HEK293 (cell line): Measurements from ENCODE around the gene UBAC2.

Experiments used
- GLIS1 ChIP-seq: fragments of 450-650 bp; formaldehyde crosslinking; IDR thresholded peaks from 2 replicates; pipeline ENCODE4 v1.5.1; 2016; ENCODE audit warnings: missing biosample characterization, missing genetic modification characterization
- GLIS2 ChIP-seq: fragments of 450-650 bp; formaldehyde crosslinking; IDR thresholded peaks from 2 replicates; pipeline ENCODE4 v1.5.1; 2016; ENCODE audit warnings: missing biosample characterization, missing genetic modification characterization
- HOXD13 ChIP-seq: sonication (generic); formaldehyde crosslinking; IDR thresholded peaks from 2 replicates; pipeline ENCODE4 v1.8.0; 2022; ENCODE audit warnings: missing genetic modification reagents, borderline replicate concordance
- INSM2 ChIP-seq: fragments of 450-650 bp; formaldehyde crosslinking; IDR thresholded peaks from 2 replicates; pipeline ENCODE4 v1.5.1; 2016; ENCODE audit warnings: missing biosample characterization, missing genetic modification characterization
- KLF10 ChIP-seq: fragments of 450-650 bp; IDR thresholded peaks from 2 replicates; pipeline ENCODE4 v1.5.1; 2018; ENCODE audit warnings: missing biosample characterization, mild to moderate bottlenecking, missing genetic modification characterization
- KLF17 ChIP-seq: fragments of 450-650 bp; formaldehyde crosslinking; IDR thresholded peaks from 2 replicates; pipeline ENCODE4 v1.5.1; 2016; ENCODE audit warnings: missing biosample characterization, missing genetic modification characterization
- MEIS1 ChIP-seq: sonication (generic); formaldehyde crosslinking; IDR thresholded peaks from 2 replicates; pipeline ENCODE4 v1.8.1; 2022; ENCODE audit warnings: missing genetic modification reagents, mild to moderate bottlenecking, borderline replicate concordance
- ZBTB49 ChIP-seq: fragments of 450-650 bp; formaldehyde crosslinking; IDR thresholded peaks from 2 replicates; pipeline ENCODE4 v1.5.1; 2016; ENCODE audit warnings: missing biosample characterization, missing genetic modification characterization, low read depth
- ZNF114 ChIP-seq: fragments of 450-650 bp; formaldehyde crosslinking; IDR thresholded peaks from 2 replicates; pipeline ENCODE4 v1.5.0; 2017; ENCODE audit warnings: missing biosample characterization, missing genetic modification characterization
- ZNF121 ChIP-seq: fragments of 450-650 bp; formaldehyde crosslinking; IDR thresholded peaks from 2 replicates; pipeline ENCODE4 v1.5.1; 2016; ENCODE audit warnings: missing biosample characterization, missing genetic modification characterization
- ZNF16 ChIP-seq: fragments of 450-650 bp; formaldehyde crosslinking; IDR thresholded peaks from 2 replicates; pipeline ENCODE4 v1.5.1; 2016; ENCODE audit warnings: low read depth, missing biosample characterization, missing genetic modification characterization
- ZNF184 ChIP-seq: fragments of 450-650 bp; IDR thresholded peaks from 2 replicates; pipeline ENCODE4 v1.5.1; 2018; ENCODE audit warnings: missing biosample characterization, mild to moderate bottlenecking, missing genetic modification characterization
- ZNF362 ChIP-seq: fragments of 450-650 bp; formaldehyde crosslinking; IDR thresholded peaks from 2 replicates; pipeline ENCODE4 v1.5.1; 2016; ENCODE audit warnings: missing biosample characterization, missing genetic modification characterization
- ZNF398 ChIP-seq: fragments of 450-650 bp; formaldehyde crosslinking; IDR thresholded peaks from 2 replicates; pipeline ENCODE4 v1.5.1; 2017; ENCODE audit warnings: missing biosample characterization, missing genetic modification characterization
- ZNF501 ChIP-seq: fragments of 450-650 bp; formaldehyde crosslinking; IDR thresholded peaks from 2 replicates; pipeline ENCODE4 v1.5.1; 2016; ENCODE audit warnings: missing biosample characterization, missing genetic modification characterization
- ZNF558 ChIP-seq: fragments of 450-650 bp; formaldehyde crosslinking; IDR thresholded peaks from 2 replicates; pipeline ENCODE4 v1.5.1; 2016; ENCODE audit warnings: missing biosample characterization, missing genetic modification characterization
- ZNF626 ChIP-seq: fragments of 450-650 bp; sonication (Bioruptor Pico); formaldehyde crosslinking; IDR thresholded peaks from 2 replicates; pipeline ENCODE4 v1.5.1; 2018; ENCODE audit warnings: missing biosample characterization, missing genetic modification characterization, inconsistent platforms
- ZNF664 ChIP-seq: fragments of 450-650 bp; formaldehyde crosslinking; IDR thresholded peaks from 2 replicates; pipeline ENCODE4 v1.5.1; 2016; ENCODE audit warnings: missing biosample characterization, missing genetic modification characterization
- ZNF692 ChIP-seq: fragments of 450-650 bp; formaldehyde crosslinking; IDR thresholded peaks from 2 replicates; pipeline ENCODE4 v1.5.1; 2016; ENCODE audit warnings: missing biosample characterization, missing genetic modification characterization
- ZNF76 ChIP-seq: fragments of 450-650 bp; formaldehyde crosslinking; IDR thresholded peaks from 2 replicates; pipeline ENCODE4; 2016; ENCODE audit warnings: low read depth, missing biosample characterization, missing genetic modification characterization, borderline replicate concordance
- ZNF843 ChIP-seq: fragments of 450-650 bp; formaldehyde crosslinking; IDR thresholded peaks from 2 replicates; pipeline ENCODE4 v1.5.1; 2016; ENCODE audit warnings: missing biosample characterization, missing genetic modification characterization
- ZSCAN18 ChIP-seq: fragments of 450-650 bp; formaldehyde crosslinking; IDR thresholded peaks from 2 replicates; pipeline ENCODE4 v1.5.1; 2016; ENCODE audit warnings: missing biosample characterization, missing genetic modification characterization

The UBAC2 gene

GRCh38 chr13:99191900-99192399, 8.7 kb upstream of the UBAC2 start (continued):
- TF ChIP-seq ZNF664 (tag by site-specific recombination) (no peak), ZNF626 (no peak), GLIS2 (no peak), ZNF76 (tag by site-specific recombination) (no peak), KLF17 (tag by site-specific recombination) (peak; percentile 96), ZNF184 (tag by site-specific recombination) (0 out of 2 replicates have a peak, but pooled peaks have one; percentile 23), HOXD13 (CRISPR knock-in tag) (no peak), GLIS1 (tag by site-specific recombination) (peak; percentile 84; the same call in 1 of the 2 replicates), MEIS1 (CRISPR knock-in tag) (no peak), ZNF114 (no peak), ZNF843 (0 out of 2 replicates have a peak, but pooled peaks have one; percentile 21), KLF10 (0 out of 2 replicates have a peak, but pooled peaks have one; percentile 40), ZNF16 (tag by site-specific recombination) (no peak), ZNF692 (peak; percentile 61; the same call in 1 of the 2 replicates), ZNF121 (no peak), ZNF558 (tag by site-specific recombination) (peak; percentile 61), ZSCAN18 (tag by site-specific recombination) (no peak), ZNF501 (tag by site-specific recombination) (no peak), ZBTB49 (tag by site-specific recombination) (no peak), ZNF398 (peak; percentile 3), INSM2 (tag by site-specific recombination) (peak; percentile 70), ZNF362 (tag by site-specific recombination) (no peak)
